Measurements from ENCODE around the gene SH3PXD2B. TPM values are rescaled to one million over a fixed set of nuclear protein-coding genes. Genes with fewer than 3 reads are reported as not detected.

SH3PXD2B gene
- total and polyA plus RNA-seq, 2 of the 13 experiments (the other 11 are each of a cell fraction or from before 2014, with no cell fraction given): 3.4 to 4.6 TPM

GRCh38 chr5:172356527-172356926, 97.8 kb downstream of the SH3PXD2B start (continued):
- TF ChIP-seq IRF9 (CRISPR knock-in tag; IDR thresholded peaks at IDR 0.05; ENCODE audit: borderline replicate concordance) (no peak), TEAD3 (CRISPR knock-in tag; optimal IDR thresholded peaks at IDR 0.05; ENCODE audit: borderline replicate concordance) (no peak), POGK (CRISPR knock-in tag; conservative IDR thresholded peaks at IDR 0.05) (no peak), PCBP1 (IDR thresholded peaks at IDR 0.05; ENCODE audit: borderline replicate concordance, low read depth, low read length) (no peak), MED8 (CRISPR knock-in tag; IDR thresholded peaks at IDR 0.05; ENCODE audit: insufficient replicate concordance) (no peak), DR1 (CRISPR knock-in tag; IDR thresholded peaks at IDR 0.05) (no peak), ZNF543 (CRISPR knock-in tag; IDR thresholded peaks at IDR 0.05) (no peak)

GRCh38 chr5:172356047-172356446, 98.3 kb downstream of the SH3PXD2B start:
- Histone ChIP-seq H3K79me2 (ENCODE audit: insufficient read depth, low read length) (no peaks in the 10 kb centered on the region), H3K27ac (ENCODE audit: extremely low read length, insufficient read depth, low read length) (no peak overlapping the region), H3K9ac (ENCODE audit: insufficient read depth, low read depth, low read length) (no peak overlapping the region), H2AFZ (ENCODE audit: low read length) (no peak overlapping the region), H3K36me3 (replicated peaks in 1 of 2; ENCODE audit: control insufficient read depth in 1 of 2, insufficient read depth in 2 of 2, low read length in 2 of 2) (peaks cover 5 to 8% of the 10 kb centered on the region in 2 experiments; a peak in 3 of 5 replicates), H4K20me1 (ENCODE audit: insufficient read depth, low read length) (no peaks in the 10 kb centered on the region), H3K27me3 (ENCODE audit: control insufficient read depth in 1 of 2, insufficient read depth in 2 of 2, low read length in 2 of 2) (no peaks in the 10 kb centered on the region), H3K4me1 (ENCODE audit: insufficient read depth, low read length) (peaks cover 35% of the 10 kb centered on the region), H3K9me3 (ENCODE audit: low read length) (no peaks in the 10 kb centered on the region), H3K4me3 (replicated peaks in 1 of 3; ENCODE audit: insufficient read depth in 1 of 3, low read depth in 2 of 3, low read length in 3 of 3) (no peak overlapping the region), H3K4me2 (ENCODE audit: low read depth, low read length) (no peak overlapping the region)
- POLR2A ChIA-PET: no interaction called here
- WGBS (ENCODE audit: low lambda C conversion rate): 82% methylated on average over 1 of the region's 4 CpGs
- in situ Hi-C loops (cut with HindIII; ENCODE audit: extremely low pct_ligation_motif_present, low pct_unique_long_range_greater_than_20kb): no loop called here
- FAIRE-seq (no peak), ATAC-seq (no peak), DNase-seq (ENCODE audit: low spot score) (no peak)
- intact Hi-C loops (cut with micrococcal nuclease; ENCODE audit: unreplicated experiment): no loop called here
- BruUV-seq (replicated peaks): no TSS peak
- CTCF ChIA-PET (ENCODE audit: low intra/inter-chr PET ratio, low total read pairs): no interaction called here
- TF ChIP-seq ZNF253 (CRISPR knock-in tag; IDR thresholded peaks at IDR 0.05; ENCODE audit: borderline replicate concordance): no peak
- TF ChIP-seq RNF219 (CRISPR knock-in tag; IDR thresholded peaks at IDR 0.05): no peak
- no peak for TF ChIP-seq ZNF143 (CRISPR knock-in tag; IDR thresholded peaks at IDR 0.05)
- no peak for TF ChIP-seq ZNF547 (CRISPR knock-in tag; IDR thresholded peaks at IDR 0.05)
- TF ChIP-seq ADNP (CRISPR knock-in tag; IDR thresholded peaks at IDR 0.05): no peak
- TF ChIP-seq DBP (CRISPR knock-in tag; IDR thresholded peaks at IDR 0.05; ENCODE audit: not compliant biosample characterization): no peak
- no peak for TF ChIP-seq ZFP36L1 (CRISPR knock-in tag; IDR thresholded peaks at IDR 0.05)
- TF ChIP-seq GABPA (IDR thresholded peaks at IDR 0.05; ENCODE audit: low read depth, low read length): no peak
- no peak for TF ChIP-seq GABPA (CRISPR knock-in tag; IDR thresholded peaks at IDR 0.05; ENCODE audit: low read depth)
- TF ChIP-seq PHF20 (CRISPR knock-in tag; IDR thresholded peaks at IDR 0.05): no peak
